GM23248 (cell line): ENCODE data around the gene SUSD2.

Experiments used
- EZH2 ChIP-seq: fragments of 200-600 bp; sonication (generic); IDR thresholded peaks from 2 replicates; pipeline ENCODE4 v1.6.1; 2018; ENCODE audit warnings: antibody characterized with exemption, mild to moderate bottlenecking; ENCODE audit not compliant: insufficient read depth, poor library complexity, severe bottlenecking
- EZH2phosphoT487 ChIP-seq: fragments of 200-600 bp; sonication (generic); IDR thresholded peaks from 2 replicates; pipeline ENCODE4 v1.6.1; 2018; ENCODE audit warnings: antibody characterized with exemption, moderate library complexity, mild to moderate bottlenecking, low read depth; ENCODE audit not compliant: insufficient read depth

DNA sequence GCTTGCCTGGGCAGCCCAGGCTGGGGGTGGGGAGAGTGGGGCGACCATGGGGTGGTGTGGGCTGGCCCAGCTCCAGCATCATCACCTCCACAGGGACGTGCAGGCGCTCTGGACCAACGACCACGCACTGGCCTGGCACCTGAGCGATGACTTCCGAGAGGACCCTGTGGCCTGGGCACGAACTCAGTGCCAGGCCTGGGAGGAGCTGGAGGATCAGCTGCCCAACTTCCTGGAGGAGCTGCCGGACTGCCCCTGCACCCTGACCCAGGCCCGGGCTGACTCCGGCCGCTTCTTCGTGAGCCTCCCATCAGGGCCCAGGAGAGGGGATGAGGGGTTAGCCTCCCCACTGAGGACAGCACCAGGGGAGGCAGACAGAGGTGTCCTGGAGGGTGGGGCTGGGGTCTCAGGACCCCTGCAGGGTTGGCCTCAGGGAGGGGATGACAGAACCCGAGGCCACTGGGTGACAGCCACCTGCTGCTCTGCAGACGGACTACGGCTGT lies 3.8 kb downstream of the SUSD2 start:
- TF ChIP-seq EZH2phosphoT487: no peak
- TF ChIP-seq EZH2: no peak
